ENCODE measurements around the gene BRIP1.

DNA sequence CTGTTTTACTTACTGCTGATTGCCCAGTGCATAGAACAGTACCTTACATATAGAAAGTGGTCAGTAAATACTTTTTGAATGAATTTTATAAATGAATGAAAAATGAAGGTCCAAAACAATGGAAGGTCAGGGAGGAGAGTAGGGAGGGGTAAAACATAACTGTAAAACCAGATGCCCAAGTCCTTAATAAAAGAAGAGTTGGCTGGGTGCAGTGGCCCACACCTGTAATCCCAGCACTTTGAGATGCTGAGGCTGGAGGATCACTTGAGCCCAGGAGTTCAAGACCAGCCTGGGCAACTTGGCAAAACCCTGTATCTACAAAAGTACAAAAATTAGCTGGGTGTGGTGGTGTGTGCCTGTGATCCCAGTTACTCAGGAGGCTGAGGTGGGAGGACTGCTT is 108.2 kb downstream of the BRIP1 start:
- TF ChIP-seq, protein P1, sequence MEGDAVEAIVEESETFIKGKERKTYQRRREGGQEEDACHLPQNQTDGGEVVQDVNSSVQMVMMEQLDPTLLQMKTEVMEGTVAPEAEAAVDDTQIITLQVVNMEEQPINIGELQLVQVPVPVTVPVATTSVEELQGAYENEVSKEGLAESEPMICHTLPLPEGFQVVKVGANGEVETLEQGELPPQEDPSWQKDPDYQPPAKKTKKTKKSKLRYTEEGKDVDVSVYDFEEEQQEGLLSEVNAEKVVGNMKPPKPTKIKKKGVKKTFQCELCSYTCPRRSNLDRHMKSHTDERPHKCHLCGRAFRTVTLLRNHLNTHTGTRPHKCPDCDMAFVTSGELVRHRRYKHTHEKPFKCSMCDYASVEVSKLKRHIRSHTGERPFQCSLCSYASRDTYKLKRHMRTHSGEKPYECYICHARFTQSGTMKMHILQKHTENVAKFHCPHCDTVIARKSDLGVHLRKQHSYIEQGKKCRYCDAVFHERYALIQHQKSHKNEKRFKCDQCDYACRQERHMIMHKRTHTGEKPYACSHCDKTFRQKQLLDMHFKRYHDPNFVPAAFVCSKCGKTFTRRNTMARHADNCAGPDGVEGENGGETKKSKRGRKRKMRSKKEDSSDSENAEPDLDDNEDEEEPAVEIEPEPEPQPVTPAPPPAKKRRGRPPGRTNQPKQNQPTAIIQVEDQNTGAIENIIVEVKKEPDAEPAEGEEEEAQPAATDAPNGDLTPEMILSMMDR (IDR thresholded peaks at IDR 0.05): no peak
- no peak for TF ChIP-seq POLR2A (IDR thresholded peaks at IDR 0.05)
- TF ChIP-seq EP300 (IDR thresholded peaks at IDR 0.05): no peak

All from stomach (tissue), 4 donors.